Measurements from ENCODE around the gene CTIF.

CTIF gene

DNA sequence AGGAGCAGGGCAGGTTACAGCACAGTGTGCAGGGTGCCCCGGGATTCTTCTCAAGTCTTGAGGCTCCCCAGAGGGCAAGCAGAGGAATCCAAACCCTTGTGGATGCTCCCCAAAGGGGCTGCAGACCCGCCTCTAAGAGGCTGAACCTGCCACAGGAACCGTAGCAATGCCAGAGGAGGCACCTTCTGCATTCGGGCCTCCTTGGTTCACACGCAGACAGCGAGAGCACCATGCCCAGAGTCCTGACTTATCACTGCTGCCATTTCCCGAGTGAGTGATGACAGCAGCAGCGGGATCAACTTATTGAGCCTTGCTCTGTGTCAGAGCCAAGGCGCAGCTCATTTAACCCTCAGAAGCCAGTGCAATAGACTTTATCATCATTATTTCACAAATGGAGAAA is 203.5 kb downstream of the CTIF start:
- no peak overlapping the region for H3K27ac ChIP-seq (ENCODE audit: low read depth, low read length)
- no peaks in the 10 kb centered on the region for H4K20me1 ChIP-seq (ENCODE audit: low read depth, low read length)
- no peak overlapping the region for H3K4me3 ChIP-seq (ENCODE audit: insufficient read depth, low read length, poor library complexity, severe bottlenecking)
- no peaks in the 10 kb centered on the region for H3K9me2 ChIP-seq (replicated peaks; ENCODE audit: insufficient read depth, low read length)
- no peaks in the 10 kb centered on the region for H3F3A ChIP-seq (ENCODE audit: insufficient read depth)
- TF ChIP-seq EZH2phosphoT487 (conservative IDR thresholded peaks at IDR 0.05; ENCODE audit: low read length): no peak
- TF ChIP-seq, protein P1, sequence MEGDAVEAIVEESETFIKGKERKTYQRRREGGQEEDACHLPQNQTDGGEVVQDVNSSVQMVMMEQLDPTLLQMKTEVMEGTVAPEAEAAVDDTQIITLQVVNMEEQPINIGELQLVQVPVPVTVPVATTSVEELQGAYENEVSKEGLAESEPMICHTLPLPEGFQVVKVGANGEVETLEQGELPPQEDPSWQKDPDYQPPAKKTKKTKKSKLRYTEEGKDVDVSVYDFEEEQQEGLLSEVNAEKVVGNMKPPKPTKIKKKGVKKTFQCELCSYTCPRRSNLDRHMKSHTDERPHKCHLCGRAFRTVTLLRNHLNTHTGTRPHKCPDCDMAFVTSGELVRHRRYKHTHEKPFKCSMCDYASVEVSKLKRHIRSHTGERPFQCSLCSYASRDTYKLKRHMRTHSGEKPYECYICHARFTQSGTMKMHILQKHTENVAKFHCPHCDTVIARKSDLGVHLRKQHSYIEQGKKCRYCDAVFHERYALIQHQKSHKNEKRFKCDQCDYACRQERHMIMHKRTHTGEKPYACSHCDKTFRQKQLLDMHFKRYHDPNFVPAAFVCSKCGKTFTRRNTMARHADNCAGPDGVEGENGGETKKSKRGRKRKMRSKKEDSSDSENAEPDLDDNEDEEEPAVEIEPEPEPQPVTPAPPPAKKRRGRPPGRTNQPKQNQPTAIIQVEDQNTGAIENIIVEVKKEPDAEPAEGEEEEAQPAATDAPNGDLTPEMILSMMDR (IDR thresholded peaks at IDR 0.05; ENCODE audit: insufficient read depth, low read length, poor library complexity, severe bottlenecking): no peak
- no peaks in the 10 kb centered on the region for H3K9me3 ChIP-seq (ENCODE audit: insufficient read depth, low read length)
- H3K4me2 ChIP-seq (ENCODE audit: low read depth, low read length, poor library complexity, severe bottlenecking): no peak overlapping the region
- no peak overlapping the region for H3K9ac ChIP-seq (ENCODE audit: low read length)
- H3K27me3 ChIP-seq (ENCODE audit: low read length): no peaks in the 10 kb centered on the region
- H2AFZ ChIP-seq (ENCODE audit: low read depth, low read length, severe bottlenecking): no peak overlapping the region
- H3K36me3 ChIP-seq (ENCODE audit: low read length): no peaks in the 10 kb centered on the region
- H3K79me2 ChIP-seq (ENCODE audit: insufficient read depth, low read length): no peaks in the 10 kb centered on the region

DNA sequence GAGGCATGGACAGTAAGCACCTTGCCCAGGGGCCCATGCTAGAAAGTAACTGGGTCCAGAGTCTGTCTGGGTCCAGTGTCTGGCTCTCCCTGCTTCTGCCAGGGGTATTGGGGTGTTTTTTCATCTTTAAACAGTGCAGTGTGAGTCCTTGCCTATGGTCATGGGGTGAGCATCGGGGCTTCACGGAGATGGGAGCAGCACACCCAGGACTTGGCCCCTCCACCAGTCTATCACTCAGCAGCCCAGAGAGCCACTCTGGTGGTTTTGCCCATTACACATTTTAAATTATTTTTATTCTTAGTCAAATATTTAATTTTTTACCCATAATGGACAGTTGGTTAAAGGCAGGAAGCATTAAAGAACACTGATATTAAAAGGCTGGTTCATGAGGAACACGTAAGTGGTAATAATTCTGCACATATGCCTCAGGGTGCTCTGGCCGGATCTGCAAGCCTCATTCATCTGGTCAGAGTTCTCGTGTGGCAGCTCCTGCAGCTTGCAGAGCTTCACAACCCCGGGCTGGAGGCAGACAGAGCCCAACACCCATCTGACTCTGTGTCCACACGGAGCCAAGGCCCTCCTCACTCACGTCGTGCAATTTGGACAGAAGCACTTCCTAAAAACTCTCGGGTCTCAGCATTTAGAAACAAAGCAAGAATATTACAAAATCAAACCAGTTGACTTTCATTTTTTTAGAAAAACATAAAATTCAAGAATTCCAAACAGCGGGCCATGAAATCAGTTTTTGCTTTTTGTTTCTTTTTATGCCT is 204.1 kb downstream of the CTIF start:
- Histone ChIP-seq H3K9me3 (ENCODE audit: insufficient read depth, low read length) (no peaks in the 10 kb centered on the region), H3K27ac (ENCODE audit: low read depth, low read length) (no peak overlapping the region), H3K4me2 (ENCODE audit: low read depth, low read length, poor library complexity, severe bottlenecking) (no peak overlapping the region), H3K27me3 (ENCODE audit: low read length) (no peaks in the 10 kb centered on the region), H3F3A (ENCODE audit: insufficient read depth) (no peaks in the 10 kb centered on the region), H3K79me2 (ENCODE audit: insufficient read depth, low read length) (no peaks in the 10 kb centered on the region), H4K20me1 (ENCODE audit: low read depth, low read length) (no peaks in the 10 kb centered on the region), H2AFZ (ENCODE audit: low read depth, low read length, severe bottlenecking) (no peak overlapping the region), H3K36me3 (ENCODE audit: low read length) (no peaks in the 10 kb centered on the region), H3K9ac (ENCODE audit: low read length) (no peak overlapping the region), H3K4me3 (ENCODE audit: insufficient read depth, low read length, poor library complexity, severe bottlenecking) (no peak overlapping the region), H3K9me2 (replicated peaks; ENCODE audit: insufficient read depth, low read length) (no peaks in the 10 kb centered on the region)
- TF ChIP-seq, protein P1 (IDR thresholded peaks at IDR 0.05; ENCODE audit: insufficient read depth, low read length, poor library complexity, severe bottlenecking): no peak
- TF ChIP-seq EZH2phosphoT487 (conservative IDR thresholded peaks at IDR 0.05; ENCODE audit: low read length): no peak

- no peaks in the 10 kb centered on the region for H3K27me3 ChIP-seq (ENCODE audit: low read length)
- H2AFZ ChIP-seq (ENCODE audit: low read depth, low read length, severe bottlenecking): no peak overlapping the region
- no peak for TF ChIP-seq EZH2phosphoT487 (conservative IDR thresholded peaks at IDR 0.05; ENCODE audit: low read length)
- TF ChIP-seq, protein P1 (IDR thresholded peaks at IDR 0.05; ENCODE audit: insufficient read depth, low read length, poor library complexity, severe bottlenecking): no peak
- H3K9ac ChIP-seq (ENCODE audit: low read length): no peak overlapping the region
- H3K9me2 ChIP-seq (replicated peaks; ENCODE audit: insufficient read depth, low read length): no peaks in the 10 kb centered on the region
- no peaks in the 10 kb centered on the region for H3K9me3 ChIP-seq (ENCODE audit: insufficient read depth, low read length)
- no peaks in the 10 kb centered on the region for H3F3A ChIP-seq (ENCODE audit: insufficient read depth)
- H3K27ac ChIP-seq (ENCODE audit: low read depth, low read length): no peak overlapping the region
- H3K79me2 ChIP-seq (ENCODE audit: insufficient read depth, low read length): no peaks in the 10 kb centered on the region
- H3K36me3 ChIP-seq (ENCODE audit: low read length): no peaks in the 10 kb centered on the region
- H4K20me1 ChIP-seq (ENCODE audit: low read depth, low read length): no peaks in the 10 kb centered on the region
- no peak overlapping the region for H3K4me2 ChIP-seq (ENCODE audit: low read depth, low read length, poor library complexity, severe bottlenecking)
- H3K4me3 ChIP-seq (ENCODE audit: insufficient read depth, low read length, poor library complexity, severe bottlenecking): no peak overlapping the region
These were observed 205.1 kb downstream of the CTIF start for GRCh38 chr18:48743886-48744285.
